GM12891 (cell line): ENCODE data around the gene MGP.

ENCODE experiments used
- DNase-seq: peaks from one replicate; pipeline ENCODE4 v3.0.0; 2011; ENCODE audit warnings: low spot score; ENCODE audit not compliant: insufficient read length
- FAIRE-seq: peaks from 2 replicates; lab custom pipeline; 2011; peaks lifted over from hg19 to GRCh38; lab: Jason Lieb, UNC
- PAX5 ChIP-seq: IDR thresholded peaks from 2 replicates; pipeline ENCODE4 v1.6.1; 2011; ENCODE audit warnings: low read length, moderate library complexity, mild to moderate bottlenecking; ENCODE audit not compliant: insufficient read depth, severe bottlenecking
- POLR2A ChIP-seq: IDR thresholded peaks from 2 replicates; pipeline ENCODE4 v1.6.1; 2011; ENCODE audit warnings: low read depth, low read length, control low read depth
- POLR2AphosphoS5 ChIP-seq: IDR thresholded peaks from 2 replicates; pipeline ENCODE4 v1.6.1; 2011; ENCODE audit warnings: low read depth, low read length, control low read depth
- POU2F2 ChIP-seq: IDR thresholded peaks from 2 replicates; pipeline ENCODE4 v1.6.1; 2011; ENCODE audit warnings: low read depth, mild to moderate bottlenecking, control low read depth, low read length, moderate library complexity
- SPI1 ChIP-seq: IDR thresholded peaks from 2 replicates; pipeline ENCODE4 v1.6.1; 2011; ENCODE audit warnings: low read depth, low read length, control low read depth
- TAF1 ChIP-seq: IDR thresholded peaks from 2 replicates; pipeline ENCODE4 v1.6.1; 2011; ENCODE audit warnings: low read depth, low read length, control low read depth

The MGP gene

DNA sequence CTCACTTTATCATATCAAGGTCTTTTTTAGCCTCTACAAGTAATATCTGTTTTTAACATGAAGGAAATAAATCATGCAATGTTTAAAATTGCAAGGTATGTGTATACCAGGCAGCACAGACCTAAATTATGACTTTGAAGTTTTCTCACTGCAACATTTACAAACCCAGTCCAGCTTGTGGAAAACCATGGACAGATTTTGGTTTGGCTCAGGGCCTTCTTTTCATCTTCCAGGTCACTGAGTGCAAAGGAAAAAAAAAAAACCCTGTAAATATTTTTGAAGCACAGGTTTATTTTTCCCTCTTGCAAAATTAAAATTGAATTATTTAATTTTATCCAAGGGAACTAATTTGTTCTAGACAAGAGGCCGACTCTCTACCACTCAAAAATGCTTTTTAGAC is 13.8 kb downstream of the MGP start:
- TF ChIP-seq POLR2AphosphoS5: no peak
- TF ChIP-seq PAX5: no peak
- TF ChIP-seq TAF1: no peak
- TF ChIP-seq SPI1: no peak
- TF ChIP-seq POLR2A: no peak
- no peak for TF ChIP-seq POU2F2
- FAIRE-seq: no peak
- DNase-seq: no peak

- no peak for DNase-seq
- FAIRE-seq: no peak
- TF ChIP-seq POU2F2 (no peak), SPI1 (no peak), TAF1 (no peak), POLR2AphosphoS5 (no peak), POLR2A (no peak), PAX5 (no peak)
Measured at GRCh38 chr12:14871247-14871646, 14.4 kb downstream of the MGP start.

DNA sequence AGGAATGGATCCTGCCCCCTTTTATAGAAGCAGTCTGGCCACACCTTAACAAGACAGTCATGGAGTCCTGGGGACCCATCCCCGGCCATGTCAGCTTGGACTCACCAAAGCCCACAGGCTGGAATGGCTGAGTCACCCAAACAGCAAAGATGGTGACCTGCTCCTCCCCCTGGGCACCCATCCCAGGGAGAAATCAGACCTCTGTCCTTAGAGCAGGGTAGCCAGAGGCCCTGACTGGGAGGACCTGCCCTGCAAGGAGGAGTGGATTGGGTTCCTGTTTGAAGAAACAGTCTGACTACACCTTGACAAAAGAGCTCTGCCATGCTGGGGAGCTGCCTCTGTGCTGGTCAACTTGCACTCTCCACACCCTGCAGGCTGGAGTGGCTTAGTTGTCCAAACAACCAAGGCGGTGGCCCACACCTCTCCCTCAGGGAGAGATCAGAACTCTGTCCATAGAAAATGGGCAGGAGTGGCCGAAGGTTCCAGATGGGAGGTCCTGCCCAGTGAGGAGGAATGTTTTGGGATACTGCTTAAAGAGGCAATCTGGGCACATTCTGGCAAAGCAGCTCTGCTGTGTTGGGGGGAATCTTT is 16.6 kb downstream of the MGP start:
- no peak for TF ChIP-seq PAX5
- no peak for TF ChIP-seq POU2F2
- no peak for TF ChIP-seq TAF1
- TF ChIP-seq POLR2A: no peak
- DNase-seq (no peak), FAIRE-seq (no peak)

DNA sequence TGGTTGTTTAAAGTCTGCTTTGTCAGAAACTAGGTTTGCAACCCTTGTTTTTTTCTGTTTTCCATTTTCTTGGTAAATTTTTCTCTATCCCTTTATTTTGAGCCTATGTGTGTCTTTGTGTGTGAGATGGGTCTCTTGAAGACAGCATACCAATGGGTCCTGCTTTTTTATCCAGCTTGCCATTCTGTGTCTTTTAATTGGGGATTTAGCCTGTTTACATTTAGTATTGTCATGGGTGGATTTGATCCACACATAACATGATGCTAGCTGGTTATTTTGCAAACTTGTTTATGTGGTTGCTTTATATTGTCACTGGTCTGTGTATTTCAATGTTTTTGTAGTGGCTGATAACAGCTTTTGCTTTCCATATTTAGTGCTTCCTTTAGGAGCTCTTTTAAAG is 25.2 kb downstream of the MGP start:
- no peak for TF ChIP-seq PAX5
- TF ChIP-seq POU2F2: no peak
- TF ChIP-seq SPI1: no peak
- no peak for TF ChIP-seq POLR2A
- no peak for TF ChIP-seq POLR2AphosphoS5
- TF ChIP-seq TAF1: no peak
- DNase-seq (no peak), FAIRE-seq (no peak)

DNA sequence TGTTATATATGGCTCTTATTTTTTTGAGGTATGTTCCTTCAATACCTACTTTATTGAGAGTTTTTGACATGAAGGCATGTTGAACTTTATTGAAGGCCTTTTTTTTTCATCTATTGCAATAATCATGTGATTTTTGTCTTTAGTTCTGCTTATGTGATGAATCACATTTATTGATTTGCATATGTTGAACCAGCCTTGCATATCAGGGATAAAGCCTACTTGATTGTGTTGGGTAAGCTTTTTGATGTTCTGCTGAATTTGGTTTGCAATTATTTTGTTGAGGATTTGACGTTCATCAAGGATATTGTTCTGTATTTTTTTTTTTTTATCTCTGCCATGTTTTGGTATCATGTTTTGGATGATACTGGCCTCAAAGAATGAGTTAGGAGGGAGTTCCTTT is 27.1 kb downstream of the MGP start:
- no peak for FAIRE-seq

GRCh38 chr12:14854586-14855183 is 31.0 kb downstream of the MGP start:
- no peak for TF ChIP-seq PAX5
- no peak for TF ChIP-seq TAF1
- no peak for TF ChIP-seq POLR2A
- no peak for TF ChIP-seq POLR2AphosphoS5
- TF ChIP-seq POU2F2: no peak
- no peak for TF ChIP-seq SPI1
- DNase-seq (no peak), FAIRE-seq (peak; percentile 45)

More for the DNA sequence above, 27.1 kb downstream of the MGP start:
- TF ChIP-seq PAX5 (no peak), POLR2A (no peak), SPI1 (no peak), TAF1 (no peak), POU2F2 (no peak), POLR2AphosphoS5 (no peak)
- no peak for DNase-seq

DNA sequence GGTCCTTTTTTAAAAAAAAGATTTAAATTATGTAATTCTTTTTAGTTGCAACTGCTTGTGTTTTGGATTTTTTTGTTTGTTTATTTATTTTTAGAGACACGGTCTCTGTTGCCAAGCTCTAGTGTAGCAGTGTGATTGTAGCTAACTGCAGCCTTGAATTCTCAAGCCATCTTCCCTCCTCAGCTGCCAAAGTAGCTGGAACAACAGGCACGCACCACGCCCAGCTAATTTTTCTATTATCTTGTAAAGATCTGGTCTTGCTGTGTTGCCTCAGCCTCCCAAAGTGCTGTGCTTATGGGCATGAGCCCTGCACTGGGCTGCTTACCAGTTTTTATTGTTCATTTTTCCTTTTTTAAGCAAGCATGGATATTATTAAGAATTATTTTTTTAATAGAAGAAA is 31.7 kb downstream of the MGP start:
- DNase-seq: no peak
- TF ChIP-seq SPI1 (no peak), PAX5 (no peak), POLR2A (no peak), TAF1 (no peak), POU2F2 (no peak), POLR2AphosphoS5 (no peak)
- FAIRE-seq: no peak

GRCh38 chr12:14852880-14853279 is 32.8 kb downstream of the MGP start:
- no peak for DNase-seq
- no peak for FAIRE-seq
- TF ChIP-seq POLR2AphosphoS5 (no peak), POLR2A (no peak), SPI1 (no peak), TAF1 (no peak), POU2F2 (no peak), PAX5 (no peak)

DNA sequence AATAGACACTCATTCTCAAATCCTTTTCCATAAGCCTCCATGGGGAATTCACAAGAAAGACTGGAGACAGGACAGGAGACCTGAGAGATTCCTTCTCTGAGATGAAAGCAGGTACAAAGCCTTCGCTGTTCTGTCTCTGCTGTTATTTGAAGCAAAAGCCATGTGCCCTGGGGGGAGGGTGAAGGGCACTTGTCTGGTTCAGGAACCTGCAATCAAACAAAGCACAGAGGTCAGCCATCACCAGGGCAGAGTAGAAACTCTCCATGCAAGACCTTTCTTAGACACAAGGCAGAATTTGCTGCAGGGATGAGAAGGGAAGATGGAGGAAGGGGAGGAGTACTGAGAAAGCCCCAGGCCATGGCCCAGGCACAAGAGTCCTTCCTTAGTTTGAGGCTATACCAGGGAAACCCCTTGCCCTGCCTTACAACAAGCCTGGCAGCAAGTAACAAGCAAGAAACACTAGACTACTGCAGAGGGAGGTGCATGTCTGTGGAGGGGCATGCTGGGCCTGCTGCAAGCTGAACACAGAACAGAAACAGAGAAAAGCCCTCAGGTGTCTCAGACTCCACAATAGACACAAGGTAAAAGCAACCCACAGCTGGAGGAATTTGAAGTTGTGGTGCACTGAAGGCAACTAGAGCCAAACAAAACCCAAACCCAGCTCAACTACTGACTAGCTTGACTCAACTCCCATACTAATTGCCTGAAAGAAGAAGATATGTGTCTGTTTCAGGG is 34.6 kb downstream of the MGP start:
- TF ChIP-seq SPI1: no peak
- no peak for TF ChIP-seq PAX5
- no peak for TF ChIP-seq POLR2A
- TF ChIP-seq POU2F2: no peak
- no peak for TF ChIP-seq POLR2AphosphoS5
- TF ChIP-seq TAF1: no peak
- FAIRE-seq (peak; percentile 51), DNase-seq (no peak)
